NCI-H1092 (cell line): ENCODE measurements around the gene OR6B3.
A peak's percentile ranks its signal among the peaks of the same experiment; 100 is the strongest.

ENCODE experiments used
- DNase-seq: peaks from one replicate; lab custom pipeline; 2025; lab: John Stamatoyannopoulos, UW

The OR6B3 gene

GRCh38 chr2:240053173-240054155, at the start of gene OR6B3:
Gene OR6B3 (minus strand): TSS chr2:240053521.
- DNase-seq = no peak

- DNase-seq = no peak
These were observed 45.0 kb upstream of the OR6B3 start for GRCh38 chr2:240098349-240098748.

GRCh38 chr2:240095556-240096523, 42.5 kb upstream of the OR6B3 start:
- no peak for DNase-seq

GRCh38 chr2:240089306-240089705, 36.0 kb upstream of the OR6B3 start:
- no peak for DNase-seq

- DNase-seq = no peak
These were observed 33.2 kb upstream of the OR6B3 start for GRCh38 chr2:240086563-240086962.

GRCh38 chr2:240078631-240079030, 25.3 kb upstream of the OR6B3 start:
- no peak for DNase-seq

- DNase-seq = no peak
These were observed 24.1 kb upstream of the OR6B3 start for GRCh38 chr2:240077442-240077841.

- no peak for DNase-seq
These were observed 21.2 kb upstream of the OR6B3 start for GRCh38 chr2:240074545-240074944.

- DNase-seq = no peak
These were observed 17.6 kb upstream of the OR6B3 start for GRCh38 chr2:240070907-240071306.

- DNase-seq = no peak
These were observed 16.5 kb upstream of the OR6B3 start for GRCh38 chr2:240069829-240070228.

- no peak for DNase-seq
These were observed 14.9 kb upstream of the OR6B3 start for GRCh38 chr2:240068193-240068592.

- DNase-seq = no peak
These were observed 13.2 kb upstream of the OR6B3 start for GRCh38 chr2:240066489-240066888.

GRCh38 chr2:240064898-240065297, 11.6 kb upstream of the OR6B3 start:
- no peak for DNase-seq

GRCh38 chr2:240060977-240061591, 7.8 kb upstream of the OR6B3 start:
- DNase-seq = peak; percentile 4

- DNase-seq = no peak
These were observed 3.4 kb upstream of the OR6B3 start for GRCh38 chr2:240056678-240057077.

- DNase-seq = no peak
These were observed 2.0 kb upstream of the OR6B3 start for GRCh38 chr2:240055177-240055917.

GRCh38 chr2:240052524-240052923, 797 bp downstream of the OR6B3 start:
- no peak for DNase-seq

- no peak for DNase-seq
These were observed 1.6 kb downstream of the OR6B3 start for GRCh38 chr2:240051697-240052096.

GRCh38 chr2:240050278-240050677, 3.0 kb downstream of the OR6B3 start:
- no peak for DNase-seq

GRCh38 chr2:240048237-240048636, 5.1 kb downstream of the OR6B3 start:
- no peak for DNase-seq

GRCh38 chr2:240045098-240045497, 8.2 kb downstream of the OR6B3 start:
- no peak for DNase-seq
